PC-3 (cell line): ENCODE results near the gene NVL.

Experiments used
- CTCF ChIP-seq: fragments of 300-600 bp; sonication (generic); conservative IDR thresholded peaks from 2 replicates; pipeline ENCODE4 v1.5.1; 2017; ENCODE audit warnings: antibody characterized with exemption, low read depth, mild to moderate bottlenecking, low read length
- EZH2phosphoT487 ChIP-seq: fragments of 300-600 bp; sonication (generic); IDR thresholded peaks from 2 replicates; pipeline ENCODE4 v1.6.1; 2018; ENCODE audit warnings: mild to moderate bottlenecking, antibody characterized with exemption, low read length, borderline replicate concordance

- TF ChIP-seq CTCF = no peak
- no peak for TF ChIP-seq EZH2phosphoT487
Observed at GRCh38 chr1:224312025-224312424, 17.9 kb downstream of the NVL start.
